GM21576 (cell line): ENCODE measurements around the gene SV2C.
"Not testable (repeated sequence)": the region's sequence is repeated elsewhere in the genome, so short reads cannot be mapped to it uniquely, and the experiment has no call there.

Source experiments
- ATAC-seq: cut with Tn5 transposase; IDR thresholded peaks from one replicate; pipeline ENCODE4 v1.9.1; 2021; ENCODE audit warnings: mild to moderate bottlenecking, moderate library complexity; ENCODE audit not compliant: unreplicated experiment

SV2C gene

DNA sequence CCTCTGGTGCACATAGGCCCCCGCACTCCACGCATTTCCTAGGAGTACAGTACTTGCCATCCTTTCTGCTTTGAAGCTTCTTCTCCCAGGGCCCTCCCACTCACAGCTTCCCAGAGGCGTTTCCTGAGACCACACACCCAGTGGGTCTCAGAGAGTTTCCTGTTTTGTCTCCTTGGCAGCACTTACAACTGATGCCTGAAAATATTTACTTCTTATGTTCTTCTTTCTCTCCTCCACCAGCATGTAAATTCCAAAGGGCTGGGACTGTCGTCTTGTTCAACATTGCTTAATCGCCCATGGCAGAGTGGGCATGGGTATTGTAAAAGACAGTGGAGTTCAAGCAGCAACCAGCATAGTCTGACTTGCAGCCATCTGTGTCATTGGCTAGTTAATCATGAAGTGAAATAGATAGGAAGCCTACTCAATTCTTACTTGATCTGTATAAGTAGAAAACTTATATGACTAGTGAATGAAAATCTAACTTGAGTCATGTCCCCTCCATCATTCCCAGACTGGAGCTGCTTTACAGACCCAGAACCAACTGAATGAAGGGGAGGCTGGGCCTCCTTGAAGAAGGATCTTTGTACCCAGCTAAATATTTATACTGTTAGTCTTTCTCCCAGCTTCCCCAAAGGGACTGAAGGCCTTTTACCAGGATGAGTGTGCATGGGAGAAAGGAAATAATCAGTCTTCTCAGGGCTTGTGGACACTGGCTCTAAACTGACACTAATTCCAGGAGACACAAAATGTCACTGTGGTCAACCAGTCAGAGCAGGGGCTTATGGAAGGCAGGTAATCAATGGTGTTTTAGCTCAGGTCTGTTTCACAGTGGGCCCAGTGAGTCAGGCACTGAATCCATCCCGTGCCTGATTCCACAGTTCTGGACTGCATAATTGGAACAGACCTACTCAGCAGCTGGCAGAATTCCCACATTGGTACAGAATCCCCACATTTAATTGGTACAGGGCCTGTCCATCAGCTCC lies 116.4 kb downstream of the SV2C start:
- ATAC-seq, result no peak

GRCh38 chr5:76202182-76202581 lies 119.0 kb downstream of the SV2C start:
- no peak for ATAC-seq

GRCh38 chr5:76204191-76204590 lies 121.0 kb downstream of the SV2C start:
- ATAC-seq, result no peak

DNA sequence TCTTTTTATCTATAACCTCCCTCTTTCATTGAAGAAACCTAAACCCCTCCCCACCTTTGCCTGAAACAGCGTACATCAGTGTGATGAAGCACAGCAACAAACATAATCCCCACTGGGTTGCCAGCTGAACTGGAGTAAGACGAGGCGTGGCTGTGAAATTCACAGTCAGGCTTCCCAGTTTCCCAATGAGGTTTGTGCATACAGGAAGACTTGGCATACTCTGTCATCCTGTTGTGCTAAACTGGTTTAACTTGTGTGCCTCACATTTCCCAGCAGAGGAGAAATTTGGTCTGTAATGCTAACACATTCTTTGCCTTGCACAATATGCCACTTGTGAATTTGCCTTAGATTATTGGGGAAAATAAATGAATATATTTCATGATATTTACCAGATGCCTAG lies 121.5 kb downstream of the SV2C start:
- no peak for ATAC-seq

DNA sequence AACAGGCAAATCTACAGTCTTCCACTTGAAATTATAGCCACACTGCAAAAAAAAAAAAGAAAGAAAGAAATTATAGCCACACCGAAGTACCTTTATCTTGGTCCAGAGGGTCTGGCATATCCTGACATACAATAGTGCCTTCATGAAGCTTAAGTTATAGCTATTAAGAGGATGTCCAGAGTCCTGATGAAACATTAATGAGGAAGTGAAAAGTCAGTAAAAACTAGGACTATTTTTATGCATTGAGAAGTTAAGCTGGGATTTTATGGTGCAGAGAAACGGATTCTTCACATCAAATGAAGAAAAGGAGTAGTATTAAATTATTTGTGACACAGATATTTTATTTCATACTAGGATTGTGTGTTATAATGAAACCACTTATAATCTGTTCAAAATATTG lies 123.9 kb downstream of the SV2C start:
- ATAC-seq, result no peak

DNA sequence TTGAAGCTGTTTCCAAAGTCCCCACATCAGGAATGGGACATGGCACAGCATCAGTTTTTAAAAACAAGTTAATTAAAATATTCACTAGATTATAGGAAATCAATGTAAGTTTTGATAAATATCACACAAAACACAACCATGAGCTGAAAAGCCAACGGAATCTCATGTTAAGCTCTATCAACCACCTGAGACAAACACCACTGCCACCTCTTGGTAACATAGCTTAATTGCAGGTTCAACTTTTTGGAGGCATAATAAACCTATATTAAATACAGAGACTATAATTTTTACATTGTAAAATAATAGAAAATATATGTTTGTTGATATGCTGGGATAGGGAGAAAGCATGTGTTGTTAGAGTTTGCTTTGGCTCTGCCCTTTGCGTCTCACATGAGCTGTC lies 126.1 kb downstream of the SV2C start:
- no peak for ATAC-seq

- ATAC-seq, result no peak
Observed at GRCh38 chr5:76210946-76211345, 127.8 kb downstream of the SV2C start.

DNA sequence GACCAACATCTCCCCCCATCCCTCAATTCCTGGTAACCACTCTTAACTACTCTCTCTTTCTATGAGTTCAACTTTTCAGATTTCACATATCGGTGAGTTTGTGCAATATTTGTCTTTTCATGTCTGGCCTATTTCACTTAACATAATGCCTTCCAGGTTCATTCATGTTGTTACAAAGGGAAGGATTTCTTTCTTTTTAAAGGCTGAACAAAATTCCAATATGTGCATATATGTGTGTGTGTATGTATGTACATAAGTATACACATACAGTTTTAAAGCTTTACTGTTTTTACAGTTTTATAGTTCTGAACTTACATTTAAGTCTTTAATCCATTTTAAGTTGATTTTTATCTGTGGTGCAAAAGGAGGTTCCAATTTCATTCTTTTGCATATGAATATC lies 130.7 kb downstream of the SV2C start:
- no peak for ATAC-seq

DNA sequence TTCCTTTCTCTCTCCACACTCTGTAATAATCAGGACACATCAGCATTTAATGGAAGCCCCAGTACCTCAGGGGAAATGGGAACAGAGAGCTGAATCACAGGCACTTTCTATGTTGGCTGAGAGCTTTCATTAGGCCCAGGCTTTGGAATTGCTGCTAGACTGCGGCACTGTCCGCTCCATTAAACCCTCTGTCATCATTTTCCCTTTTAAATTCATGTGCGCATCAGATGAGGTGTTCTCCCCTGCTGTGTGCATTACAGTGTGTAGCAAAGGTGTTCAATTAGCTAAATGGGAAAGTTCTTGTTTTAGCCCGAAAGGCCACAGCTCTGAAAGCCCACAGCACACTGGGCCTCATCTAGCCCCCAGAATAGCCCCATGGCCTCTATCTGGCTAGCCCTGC lies 133.6 kb downstream of the SV2C start:
- ATAC-seq, result no peak

DNA sequence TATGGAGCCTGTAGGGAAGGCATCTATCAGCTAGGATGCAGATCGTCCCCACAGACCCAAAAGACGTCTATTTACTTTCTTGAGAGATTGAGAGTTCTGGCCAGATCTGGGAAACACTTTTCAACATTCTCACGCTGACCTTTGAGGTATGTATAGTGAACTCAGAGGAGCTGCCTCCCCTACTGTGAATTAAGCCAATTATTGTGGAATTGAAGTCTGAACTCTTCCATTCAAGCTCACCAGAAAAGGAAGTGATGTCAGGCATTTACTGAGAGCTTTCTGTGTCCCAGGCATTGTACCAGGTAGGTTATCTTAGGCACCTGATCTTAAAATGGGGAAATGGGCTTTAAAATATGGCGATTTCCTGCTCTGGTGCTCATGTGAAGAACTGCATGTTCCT lies 136.5 kb downstream of the SV2C start:
- ATAC-seq, result no peak

- ATAC-seq, result no peak
Observed at GRCh38 chr5:76221311-76221710, 138.1 kb downstream of the SV2C start.

GRCh38 chr5:76222318-76222717 lies 139.1 kb downstream of the SV2C start:
- ATAC-seq, result no peak

DNA sequence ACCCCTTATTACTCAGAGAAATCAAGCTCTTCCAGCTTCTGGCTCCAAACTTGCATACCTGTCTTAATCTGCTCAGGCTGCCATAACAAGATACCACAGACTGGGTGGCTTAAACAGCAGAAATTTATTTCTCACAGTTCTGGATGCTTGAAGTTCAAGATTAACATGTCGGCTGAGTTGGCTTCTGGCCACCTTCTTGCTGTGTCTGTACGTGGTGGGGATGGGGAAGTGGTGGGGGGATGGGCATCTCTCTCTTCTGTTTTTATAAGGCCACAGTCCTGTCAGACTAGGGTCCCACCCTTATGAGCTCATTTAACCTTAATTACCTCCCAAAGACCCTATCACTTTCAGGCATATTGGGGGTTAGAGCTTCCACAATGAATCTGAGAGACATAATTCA lies 140.5 kb downstream of the SV2C start:
- no peak for ATAC-seq

DNA sequence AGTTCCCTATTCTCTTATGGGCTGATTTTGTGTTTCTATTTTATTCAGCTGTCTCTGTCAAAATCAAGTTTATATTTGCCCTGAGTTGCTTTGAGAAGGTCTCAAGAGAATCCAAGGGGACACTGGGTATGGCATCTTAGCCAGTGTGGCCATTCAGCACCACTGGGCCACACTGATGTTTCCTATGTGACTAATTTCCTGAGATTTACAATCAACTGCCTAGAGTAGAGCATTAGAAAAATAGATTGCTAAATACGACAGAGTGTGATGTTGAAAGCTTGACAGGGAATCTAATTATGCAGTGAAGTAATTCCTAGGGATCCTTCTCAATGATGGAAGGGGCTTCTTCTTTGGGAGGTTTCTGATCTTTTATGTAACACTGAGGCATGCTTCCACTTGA lies 141.7 kb downstream of the SV2C start:
- ATAC-seq, result no peak

- ATAC-seq, result no peak
Observed at GRCh38 chr5:76225336-76225735, 142.2 kb downstream of the SV2C start.

DNA sequence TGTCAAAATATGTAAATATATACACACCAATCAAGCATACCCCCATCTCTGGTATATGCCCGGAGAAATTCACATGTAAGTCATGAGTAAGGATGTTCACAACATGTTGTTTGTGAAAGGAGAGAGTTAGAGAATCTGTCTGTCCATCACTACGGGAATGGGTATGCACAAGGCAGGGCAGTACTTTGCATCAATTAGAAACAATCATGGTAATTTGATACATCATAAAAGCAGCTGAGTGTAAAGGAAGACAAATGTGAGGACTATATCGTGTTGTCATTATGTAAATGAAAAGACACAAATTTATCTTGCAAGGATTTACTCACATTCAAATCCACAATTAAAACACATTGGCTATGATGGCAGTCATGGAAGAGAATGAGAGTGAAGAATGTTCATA lies 146.7 kb downstream of the SV2C start:
- no peak for ATAC-seq

- no peak for ATAC-seq
Observed at GRCh38 chr5:76230711-76231285, 147.6 kb downstream of the SV2C start.

DNA sequence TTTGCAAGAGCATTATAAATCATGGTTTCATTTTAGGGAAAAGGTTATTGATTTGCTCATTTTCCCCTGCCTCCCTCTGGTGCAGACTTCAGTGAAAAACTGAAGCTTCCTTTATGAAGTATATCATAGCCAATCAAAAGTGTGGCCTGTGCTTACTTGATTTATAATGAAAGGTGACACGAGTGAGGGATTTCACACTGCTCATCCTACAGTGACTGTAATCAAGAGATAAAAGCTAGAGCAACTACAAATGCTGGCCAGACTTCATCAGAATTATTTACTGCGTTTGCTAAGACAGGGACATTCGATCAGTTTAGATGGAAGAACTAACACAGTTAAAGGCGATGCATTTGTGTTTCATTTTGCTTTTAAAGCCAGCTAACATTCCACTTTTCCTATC lies 151.5 kb downstream of the SV2C start:
- no peak for ATAC-seq

DNA sequence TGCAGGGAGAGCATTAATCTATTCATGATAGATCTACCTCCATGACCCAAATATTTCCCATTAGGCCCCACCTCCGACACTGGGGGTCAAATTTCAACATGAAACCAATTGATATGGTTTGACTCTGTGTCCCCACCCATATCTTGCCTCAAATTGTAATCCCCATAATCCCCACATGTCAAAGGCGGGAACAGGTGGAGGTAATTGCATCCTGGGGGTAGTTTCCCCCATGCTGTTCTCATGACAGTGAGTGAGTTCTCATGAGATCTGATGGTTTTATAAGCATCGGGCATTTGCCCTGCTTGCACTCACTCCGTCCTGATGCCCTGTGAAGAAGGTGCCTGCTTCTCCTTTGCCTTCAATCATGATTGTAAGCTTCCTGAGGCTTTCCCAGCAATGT lies 153.5 kb downstream of the SV2C start:
- no peak for ATAC-seq

- no peak for ATAC-seq
Observed at GRCh38 chr5:76240336-76240735, 157.2 kb downstream of the SV2C start.

GRCh38 chr5:76242155-76242554 lies 159.0 kb downstream of the SV2C start:
- not testable (repeated sequence) for ATAC-seq

DNA sequence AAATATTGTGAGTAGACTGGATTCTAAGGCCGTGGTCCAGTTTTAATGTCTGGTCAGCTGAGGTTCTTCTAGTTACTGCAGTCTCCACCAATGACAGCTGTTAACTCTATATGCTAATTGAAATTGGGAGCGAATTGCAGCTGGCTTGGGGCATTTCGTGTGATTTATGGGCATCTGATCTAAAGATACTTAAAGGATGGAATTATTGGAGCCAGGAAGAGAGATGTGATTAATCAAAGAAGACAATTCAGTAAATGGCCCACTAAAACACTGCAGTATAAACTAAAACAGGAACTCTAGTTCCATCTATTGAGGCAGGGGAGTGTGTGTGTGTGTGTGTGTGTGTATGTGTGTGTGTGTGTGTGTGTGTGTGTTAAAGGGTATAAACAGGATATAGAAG lies 162.4 kb downstream of the SV2C start:
- no peak for ATAC-seq
